Measurements from ENCODE around the gene MED7. TPM values are rescaled to one million over a fixed set of nuclear protein-coding genes. Genes with fewer than 3 reads are reported as not detected.

The MED7 gene
- total RNA-seq, 6 donors from 2014 or later: 8.5 to 16.7 (median 10.3) TPM

DNA sequence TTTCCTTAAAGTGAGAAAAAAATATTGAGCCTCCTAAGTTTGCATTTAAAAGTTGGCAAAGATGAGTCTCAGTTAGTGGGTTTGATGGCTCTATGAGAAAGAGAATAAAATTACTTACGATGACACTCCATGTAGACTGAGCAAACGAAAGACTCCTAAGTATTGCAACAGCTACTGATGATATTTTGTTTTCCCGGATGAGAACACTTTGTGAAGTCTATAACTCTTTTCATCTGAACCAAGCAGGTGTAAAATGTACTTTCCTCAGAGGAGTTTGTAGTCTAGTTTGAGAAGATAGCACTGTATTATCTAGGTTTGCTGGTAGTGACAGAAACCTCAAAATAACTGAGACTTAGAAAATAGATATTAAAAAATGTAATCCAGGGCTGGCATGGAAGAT is 36.3 kb upstream of the MED7 start:
- H3K27me3 ChIP-seq: no peaks in the 10 kb centered on the region
- DNase-seq (no peak), ATAC-seq (ENCODE audit: low FRiP score in 2 of 2) (no peak)
- no peaks in the 10 kb centered on the region for H3K4me1 ChIP-seq
- no peaks in the 10 kb centered on the region for H3K9me3 ChIP-seq
- H3K36me3 ChIP-seq: no peaks in the 10 kb centered on the region
- no peak for TF ChIP-seq POLR2AphosphoS5 (IDR thresholded peaks at IDR 0.05)
- TF ChIP-seq EP300 (IDR thresholded peaks at IDR 0.05): no peak
- TF ChIP-seq, protein P1, sequence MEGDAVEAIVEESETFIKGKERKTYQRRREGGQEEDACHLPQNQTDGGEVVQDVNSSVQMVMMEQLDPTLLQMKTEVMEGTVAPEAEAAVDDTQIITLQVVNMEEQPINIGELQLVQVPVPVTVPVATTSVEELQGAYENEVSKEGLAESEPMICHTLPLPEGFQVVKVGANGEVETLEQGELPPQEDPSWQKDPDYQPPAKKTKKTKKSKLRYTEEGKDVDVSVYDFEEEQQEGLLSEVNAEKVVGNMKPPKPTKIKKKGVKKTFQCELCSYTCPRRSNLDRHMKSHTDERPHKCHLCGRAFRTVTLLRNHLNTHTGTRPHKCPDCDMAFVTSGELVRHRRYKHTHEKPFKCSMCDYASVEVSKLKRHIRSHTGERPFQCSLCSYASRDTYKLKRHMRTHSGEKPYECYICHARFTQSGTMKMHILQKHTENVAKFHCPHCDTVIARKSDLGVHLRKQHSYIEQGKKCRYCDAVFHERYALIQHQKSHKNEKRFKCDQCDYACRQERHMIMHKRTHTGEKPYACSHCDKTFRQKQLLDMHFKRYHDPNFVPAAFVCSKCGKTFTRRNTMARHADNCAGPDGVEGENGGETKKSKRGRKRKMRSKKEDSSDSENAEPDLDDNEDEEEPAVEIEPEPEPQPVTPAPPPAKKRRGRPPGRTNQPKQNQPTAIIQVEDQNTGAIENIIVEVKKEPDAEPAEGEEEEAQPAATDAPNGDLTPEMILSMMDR (IDR thresholded peaks at IDR 0.05): no peak
- TF ChIP-seq POLR2A (IDR thresholded peaks at IDR 0.05): no peak
- no peak overlapping the region for H3K27ac ChIP-seq
- WGBS, 2 donors: 86 to 87% methylated on average over 3 of the region's 3 CpGs
- no peak overlapping the region for H3K4me3 ChIP-seq

DNA sequence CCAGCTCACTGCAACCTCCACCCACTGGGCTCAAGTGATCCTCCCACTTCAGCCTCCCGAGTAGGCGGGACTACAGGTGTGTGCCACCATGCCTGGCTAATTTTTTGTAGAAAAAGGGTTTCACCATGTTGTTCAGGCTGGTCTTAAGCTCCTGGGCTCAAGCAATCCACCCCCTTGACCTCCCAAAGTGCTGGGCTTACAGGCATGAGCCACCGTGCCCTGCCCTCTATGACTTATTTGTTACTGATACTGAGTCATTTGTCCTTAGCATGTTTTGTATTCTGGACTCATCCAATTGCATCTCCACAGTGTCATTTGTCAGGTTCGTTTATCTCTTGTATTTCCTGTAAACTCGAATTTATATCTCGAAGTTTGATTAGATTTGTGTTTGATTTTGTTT is 35.3 kb upstream of the MED7 start:
- H3K36me3 ChIP-seq: no peaks in the 10 kb centered on the region
- no peaks in the 10 kb centered on the region for H3K9me3 ChIP-seq
- ATAC-seq (ENCODE audit: low FRiP score in 2 of 2) (no peak), DNase-seq (no peak)
- H3K27ac ChIP-seq: no peak overlapping the region
- no peaks in the 10 kb centered on the region for H3K4me1 ChIP-seq
- no peak overlapping the region for H3K4me3 ChIP-seq
- TF ChIP-seq POLR2AphosphoS5 (IDR thresholded peaks at IDR 0.05) (no peak), POLR2A (IDR thresholded peaks at IDR 0.05) (no peak), EP300 (IDR thresholded peaks at IDR 0.05) (no peak)
- TF ChIP-seq, protein P1 (IDR thresholded peaks at IDR 0.05): no peak
- no peaks in the 10 kb centered on the region for H3K27me3 ChIP-seq
- WGBS, 2 donors: 58 to 61% methylated on average over 6 of the region's 6 CpGs

DNA sequence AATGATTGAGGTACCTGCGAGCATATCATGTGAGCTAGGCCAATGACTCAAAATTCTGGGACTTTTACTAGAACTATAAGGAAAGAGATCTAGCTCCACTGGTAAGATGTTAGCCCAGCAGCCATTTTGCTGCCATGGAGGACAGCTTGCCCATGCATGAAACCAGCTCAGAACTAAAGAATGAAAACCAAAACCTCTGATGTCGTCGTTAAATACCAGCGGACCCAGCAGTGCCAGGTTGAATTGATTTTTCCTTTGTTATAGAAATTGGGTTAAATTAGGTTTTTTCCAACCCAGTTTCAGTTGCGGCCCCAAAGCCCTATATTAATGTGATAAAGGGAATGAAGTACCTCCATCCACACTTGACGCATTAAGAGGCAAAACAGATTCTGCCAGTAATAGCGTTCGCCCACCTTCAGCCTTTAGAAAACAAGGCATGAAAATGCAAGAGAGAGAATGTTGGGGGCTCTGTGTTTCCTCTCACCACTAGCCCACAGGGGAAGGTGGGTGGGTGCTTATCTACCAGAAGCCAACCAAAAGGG is 32.5 kb upstream of the MED7 start:
- WGBS, 2 donors: 91 to 96% methylated on average over 8 of the region's 8 CpGs
- Histone ChIP-seq H3K36me3 (no peaks in the 10 kb centered on the region), H3K4me3 (no peak overlapping the region), H3K9me3 (no peaks in the 10 kb centered on the region), H3K27me3 (no peaks in the 10 kb centered on the region), H3K27ac (no peak overlapping the region), H3K4me1 (no peaks in the 10 kb centered on the region)
- no peak for TF ChIP-seq EP300 (IDR thresholded peaks at IDR 0.05)
- TF ChIP-seq POLR2AphosphoS5 (IDR thresholded peaks at IDR 0.05): no peak
- TF ChIP-seq, protein P1 (IDR thresholded peaks at IDR 0.05): no peak
- no peak for TF ChIP-seq POLR2A (IDR thresholded peaks at IDR 0.05)
- no peak for DNase-seq
- no peak for ATAC-seq (ENCODE audit: low FRiP score in 2 of 2)

DNA sequence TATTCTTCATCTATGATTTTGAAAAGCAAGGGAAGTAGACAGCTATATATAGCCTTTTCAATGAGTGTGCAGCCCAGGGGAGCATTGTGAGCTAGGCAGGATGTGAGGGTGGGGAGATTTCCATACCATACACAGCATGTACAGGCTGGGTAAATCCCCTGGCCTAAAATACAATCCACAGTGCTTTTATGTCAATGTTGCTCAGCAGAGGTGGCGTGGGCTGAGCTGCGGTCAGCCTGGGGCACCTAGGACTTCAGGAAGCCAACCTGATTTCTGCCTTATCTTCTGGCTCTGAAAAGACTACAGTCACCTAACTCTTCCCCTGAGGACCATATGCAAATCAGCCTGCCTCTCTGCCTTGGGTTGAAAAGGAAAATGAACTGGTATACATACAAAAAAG is 29.7 kb upstream of the MED7 start:
- H3K4me1 ChIP-seq: no peaks in the 10 kb centered on the region
- H3K27ac ChIP-seq: no peak overlapping the region
- DNase-seq (peak in 1 of 2 donors; percentile 21), ATAC-seq (ENCODE audit: low FRiP score in 2 of 2) (no peak)
- no peaks in the 10 kb centered on the region for H3K27me3 ChIP-seq
- no peak for TF ChIP-seq EP300 (IDR thresholded peaks at IDR 0.05)
- TF ChIP-seq, protein P1 (IDR thresholded peaks at IDR 0.05): no peak
- TF ChIP-seq POLR2A (IDR thresholded peaks at IDR 0.05): no peak
- no peak for TF ChIP-seq POLR2AphosphoS5 (IDR thresholded peaks at IDR 0.05)
- H3K36me3 ChIP-seq: no peaks in the 10 kb centered on the region
- no peaks in the 10 kb centered on the region for H3K9me3 ChIP-seq
- no peak overlapping the region for H3K4me3 ChIP-seq
- WGBS, 2 donors: 43 to 65% methylated on average over 2 of the region's 2 CpGs

DNA sequence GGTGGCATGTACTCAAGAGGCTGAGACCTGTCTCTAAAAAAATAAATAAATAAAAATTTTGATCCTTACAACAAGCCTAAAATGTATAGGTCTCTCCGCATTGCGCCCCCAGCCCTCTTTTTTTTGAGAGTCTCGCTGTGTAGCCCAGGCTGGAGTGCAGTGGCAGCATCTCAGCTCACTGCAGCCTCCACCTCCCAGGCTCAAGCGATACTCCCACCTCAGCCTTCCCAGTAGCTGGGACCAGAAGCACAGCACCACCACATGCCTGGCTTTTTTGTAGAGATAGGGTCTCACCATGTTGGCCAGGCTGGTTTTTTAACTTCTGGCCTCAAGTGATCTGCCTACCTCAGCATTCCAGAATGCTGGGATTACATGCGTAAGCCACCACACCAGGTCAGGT is 25.6 kb upstream of the MED7 start:
- ATAC-seq (ENCODE audit: low FRiP score in 2 of 2) (no peak), DNase-seq (no peak)
- Histone ChIP-seq H3K9me3 (no peaks in the 10 kb centered on the region), H3K27ac (no peak overlapping the region), H3K36me3 (no peaks in the 10 kb centered on the region), H3K4me1 (no peaks in the 10 kb centered on the region), H3K4me3 (no peak overlapping the region), H3K27me3 (no peaks in the 10 kb centered on the region)
- 90 to 100% methylated on average over 5 of the region's 5 CpGs for WGBS, 2 donors
- TF ChIP-seq EP300 (IDR thresholded peaks at IDR 0.05) (no peak), POLR2AphosphoS5 (IDR thresholded peaks at IDR 0.05) (no peak), POLR2A (IDR thresholded peaks at IDR 0.05) (no peak)
- TF ChIP-seq, protein P1 (IDR thresholded peaks at IDR 0.05): no peak
